SK-N-SH (cell line): Measurements from ENCODE around the gene DVL2.

Experiments used
- CTCF ChIP-seq: fragments of 200-600 bp; sonication (generic); IDR thresholded peaks from 2 replicates; pipeline ENCODE4 v1.6.1; 2017; ENCODE audit warnings: antibody characterized with exemption, mild to moderate bottlenecking, moderate library complexity
- ELF1 ChIP-seq: IDR thresholded peaks from 2 replicates; pipeline ENCODE4 v1.4.0; 2012
- EP300 ChIP-seq, 2 experiments: IDR thresholded peaks; 2 replicates each; pipeline versions ENCODE4 v1.4.0 to v1.6.1; 2012; ENCODE audit warnings: borderline replicate concordance in 1 of 2, low read depth in 1 of 2, low read length in 1 of 2
- IRF3 ChIP-seq: fragments of 150-350 bp; IDR thresholded peaks from 2 replicates; pipeline ENCODE4 v1.6.1; 2016; ENCODE audit warnings: mild to moderate bottlenecking, low read depth, low read length
- JUND ChIP-seq: IDR thresholded peaks from 2 replicates; pipeline ENCODE4 v1.4.0; 2012
- RAD21 ChIP-seq: IDR thresholded peaks from 2 replicates; pipeline ENCODE4 v1.6.1; 2012; ENCODE audit warnings: mild to moderate bottlenecking, low read length
- RFX5 ChIP-seq: IDR thresholded peaks from 2 replicates; pipeline ENCODE4 v1.6.1; 2012; ENCODE audit warnings: mild to moderate bottlenecking, improper control_type of control experiment, low read length
- SIN3A ChIP-seq: IDR thresholded peaks from 2 replicates; pipeline ENCODE4 v1.6.1; 2012; ENCODE audit warnings: low read depth, mild to moderate bottlenecking, low read length, moderate library complexity, borderline replicate concordance
- YY1 ChIP-seq: IDR thresholded peaks from 2 replicates; pipeline ENCODE4 v1.4.0; 2012; ENCODE audit warnings: low read depth, mild to moderate bottlenecking
- ZBTB33 ChIP-seq: IDR thresholded peaks from 2 replicates; pipeline ENCODE4 v1.4.0; 2012; ENCODE audit warnings: low read depth, borderline replicate concordance

DNA sequence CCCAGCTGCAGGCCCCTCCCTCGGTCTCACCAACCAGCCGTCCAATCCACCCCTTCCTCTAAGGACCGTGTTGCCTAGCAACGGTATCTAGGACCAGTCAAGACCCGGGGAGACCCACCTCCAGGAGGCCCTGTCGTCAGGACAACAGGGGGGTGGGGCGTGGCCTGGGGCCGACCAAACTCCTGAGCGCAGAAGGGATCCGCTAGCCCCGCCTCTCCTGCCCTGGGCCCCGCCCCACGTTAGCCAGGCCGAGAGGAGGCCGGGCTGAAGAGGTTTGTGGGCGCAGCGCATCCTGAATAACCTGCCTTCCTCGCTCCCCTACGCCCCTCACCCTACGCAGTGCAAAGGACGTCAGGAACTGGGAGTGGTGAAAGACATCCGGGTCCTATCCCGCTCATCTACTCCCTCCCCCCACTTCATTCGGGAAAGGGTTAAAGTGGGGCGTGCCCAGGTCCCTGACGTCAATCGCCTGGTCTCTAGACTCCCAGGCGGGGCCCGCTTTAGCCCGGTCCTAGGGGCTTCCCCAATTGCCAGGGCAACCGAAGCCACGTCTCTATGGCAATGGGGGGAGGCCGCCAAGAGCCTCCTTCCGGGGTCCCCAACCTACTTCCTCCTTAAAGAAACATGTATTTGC is 29.4 kb downstream of the DVL2 start:
- no peak for TF ChIP-seq IRF3
- TF ChIP-seq RAD21: no peak
- no peak for TF ChIP-seq ELF1
- no peak for TF ChIP-seq YY1
- TF ChIP-seq CTCF: no peak
- TF ChIP-seq EP300 (IDR thresholded peaks at IDR 0.05; ENCODE audit: borderline replicate concordance in 1 of 2, low read depth in 1 of 2, low read length in 1 of 2): no peak
- TF ChIP-seq JUND: no peak
- no peak for TF ChIP-seq SIN3A
- peak; percentile 52; the same call in 1 of the 2 replicates for TF ChIP-seq RFX5
- TF ChIP-seq ZBTB33: no peak
